ENCODE measurements around the gene NNAT. TPM values are rescaled to one million over a fixed set of nuclear protein-coding genes. Genes with fewer than 3 reads are reported as not detected.

Gene NNAT
- total and polyA plus RNA-seq, 2 of the 8 experiments (the other 6 are each of a cell fraction or from before 2014, with no cell fraction given) = 66.8 to 175 TPM

- Histone ChIP-seq H3K56ac (replicated peaks; ENCODE audit: insufficient read length, low read depth, low read length) (no peak overlapping the region), H2BK120ac (replicated peaks; ENCODE audit: low read depth, low read length) (no peak overlapping the region), H3K79me2 (ENCODE audit: control insufficient read depth in 1 of 2, insufficient read depth in 2 of 2, low read length in 2 of 2) (no peaks in the 10 kb centered on the region), H4K8ac (ENCODE audit: extremely low read depth, insufficient read depth, low read length) (no peak overlapping the region), H2AFZ (ENCODE audit: low read length) (no peak overlapping the region), H3K4ac (replicated peaks; ENCODE audit: insufficient read length, low read depth, low read length) (no peak overlapping the region), H3K4me3 (ENCODE audit: extremely low read depth in 1 of 4, insufficient read depth in 2 of 4, low read depth in 3 of 4, low read length in 4 of 4) (no peak overlapping the region), H2BK12ac (ENCODE audit: low read depth, low read length) (no peak overlapping the region), H3K14ac (ENCODE audit: insufficient read length) (no peak overlapping the region), H2BK5ac (ENCODE audit: low read depth, low read length) (no peak overlapping the region), H3K79me1 (ENCODE audit: low read depth, low read length) (no peaks in the 10 kb centered on the region), H3K23ac (ENCODE audit: insufficient read length) (no peak overlapping the region), H3K36me3 (ENCODE audit: control insufficient read depth in 2 of 4, insufficient read depth in 4 of 4, low read length in 3 of 4) (no peaks in the 10 kb centered on the region), H3K4me2 (ENCODE audit: insufficient read depth in 1 of 2, low read depth in 2 of 2, low read length in 2 of 2) (no peak overlapping the region), H3K23me2 (ENCODE audit: low read depth, low read length) (no peaks in the 10 kb centered on the region), H4K91ac (replicated peaks; ENCODE audit: insufficient read length, low read length) (no peak overlapping the region), H3K9me3 (ENCODE audit: insufficient read depth in 2 of 2, low read depth in 1 of 2, low read length in 1 of 2) (no peaks in the 10 kb centered on the region), H4K5ac (ENCODE audit: insufficient read length, low read depth, low read length) (no peak overlapping the region), H2AK5ac (ENCODE audit: low read depth, low read length) (no peak overlapping the region), H3K9ac (replicated peaks in 1 of 4; ENCODE audit: extremely low read depth in 1 of 4, low read depth in 3 of 4, low read length in 3 of 4) (no peak overlapping the region), H3K27ac (ENCODE audit: low read depth, low read length) (no peak overlapping the region), H2BK20ac (ENCODE audit: low read length) (no peak overlapping the region), H2BK15ac (ENCODE audit: low read length) (no peak overlapping the region), H3K4me1 (replicated peaks in 1 of 4; ENCODE audit: control insufficient read depth in 3 of 4, insufficient read depth in 4 of 4, low read length in 3 of 4) (no peaks in the 10 kb centered on the region), H4K20me1 (replicated peaks in 1 of 2; ENCODE audit: control insufficient read depth in 1 of 2, insufficient read depth in 2 of 2, low read length in 2 of 2) (no peaks in the 10 kb centered on the region), H3K18ac (ENCODE audit: extremely low read depth, low read length) (no peak overlapping the region), H3K27me3 (replicated peaks in 1 of 4; ENCODE audit: control insufficient read depth in 3 of 4, extremely low read depth in 1 of 4, insufficient read depth in 3 of 4, low read length in 3 of 4) (no peaks in the 10 kb centered on the region)
- CTCF ChIA-PET (ENCODE audit: partially characterized antibody) = interaction anchor here (0.6 to 1.5 kb wide), 5 partner anchors 14 to 277 kb away, joined by 3 to 6 read pairs (median 3); no protein-coding TSS in a partner anchor
- POLR2A ChIA-PET (ENCODE audit: partially characterized antibody) = interaction anchor here (1.5 kb wide), 1 partner anchor 28 kb away, joined by 3 read pairs; no protein-coding TSS in a partner anchor
- FAIRE-seq (no peak), DNase-seq (ENCODE audit: low read depth in 1 of 2, low spot score in 2 of 2) (no peak)
- TF ChIP-seq BACH1 (IDR thresholded peaks at IDR 0.05; ENCODE audit: low read length) = no peak
- TF ChIP-seq SIX5 (IDR thresholded peaks at IDR 0.05; ENCODE audit: low read depth, low read length) = no peak
- no peak for TF ChIP-seq ASH2L (IDR thresholded peaks at IDR 0.05; ENCODE audit: low read length)
- TF ChIP-seq SAP30 (IDR thresholded peaks at IDR 0.05; ENCODE audit: insufficient read depth, insufficient replicate concordance, low read length) = no peak
- no peak for TF ChIP-seq KDM4A (IDR thresholded peaks at IDR 0.05; ENCODE audit: low read depth, low read length, severe bottlenecking)
- TF ChIP-seq TAF7 (optimal IDR thresholded peaks at IDR 0.05; ENCODE audit: borderline replicate concordance, low read depth, low read length) = no peak
- TF ChIP-seq MAFK (IDR thresholded peaks at IDR 0.05; ENCODE audit: low read depth, low read length) = no peak
- no peak for TF ChIP-seq RNF2 (IDR thresholded peaks at IDR 0.05; ENCODE audit: borderline replicate concordance, low read depth, low read length, missing control alignments, poor library complexity, severe bottlenecking)
- no peak for TF ChIP-seq TEAD4 (IDR thresholded peaks at IDR 0.05; ENCODE audit: low read depth, low read length)
- no peak for TF ChIP-seq BRCA1 (IDR thresholded peaks at IDR 0.05; ENCODE audit: low read depth, low read length)
- TF ChIP-seq JUND (IDR thresholded peaks at IDR 0.05; ENCODE audit: low read length) = no peak
- no peak for TF ChIP-seq POLR2AphosphoS5 (IDR thresholded peaks at IDR 0.05; ENCODE audit: low read depth, low read length)
- no peak for TF ChIP-seq SIRT6 (IDR thresholded peaks at IDR 0.05; ENCODE audit: low read length)
- TF ChIP-seq TCF12 (IDR thresholded peaks at IDR 0.05; ENCODE audit: low read depth, low read length) = no peak
- TF ChIP-seq CBX5 (IDR thresholded peaks at IDR 0.05; ENCODE audit: low read depth, low read length) = no peak
Measured at GRCh38 chr20:37547912-37548311, 26.9 kb downstream of the NNAT start.
